ENCODE data around the gene GARIN1A.

GARIN1A gene

DNA sequence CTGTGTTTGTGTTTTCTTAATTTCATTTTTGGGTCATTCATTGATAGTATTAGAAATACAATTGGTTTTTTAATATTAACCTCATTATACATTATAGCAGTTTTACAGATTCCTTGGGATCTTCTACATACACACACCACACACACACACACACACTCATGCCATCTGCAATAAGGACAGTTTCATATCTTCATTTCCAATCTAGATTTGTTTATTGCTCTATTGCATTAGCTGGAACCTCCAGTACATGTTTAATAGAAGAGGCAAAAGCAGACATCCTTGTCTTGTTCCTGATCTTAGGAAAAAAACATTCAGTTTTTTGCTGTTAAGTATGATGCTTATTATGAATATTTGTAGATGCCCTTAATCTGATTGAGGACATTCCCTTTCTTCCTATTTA lies 49.3 kb downstream of the GARIN1A start:
- DNase-seq: no peak

Data from fibroblast of skin of right biceps (primary cell).